HG02973 (cell line): ENCODE results near the gene FRAS1.
"Not testable (repeated sequence)": the region's sequence is repeated elsewhere in the genome, so short reads cannot be mapped to it uniquely, and the experiment has no call there.

Experiments used
- ATAC-seq: cut with Tn5 transposase; IDR thresholded peaks from one replicate; pipeline ENCODE4 v1.9.1; 2021; ENCODE audit warnings: moderate library complexity; ENCODE audit not compliant: unreplicated experiment

Gene FRAS1

DNA sequence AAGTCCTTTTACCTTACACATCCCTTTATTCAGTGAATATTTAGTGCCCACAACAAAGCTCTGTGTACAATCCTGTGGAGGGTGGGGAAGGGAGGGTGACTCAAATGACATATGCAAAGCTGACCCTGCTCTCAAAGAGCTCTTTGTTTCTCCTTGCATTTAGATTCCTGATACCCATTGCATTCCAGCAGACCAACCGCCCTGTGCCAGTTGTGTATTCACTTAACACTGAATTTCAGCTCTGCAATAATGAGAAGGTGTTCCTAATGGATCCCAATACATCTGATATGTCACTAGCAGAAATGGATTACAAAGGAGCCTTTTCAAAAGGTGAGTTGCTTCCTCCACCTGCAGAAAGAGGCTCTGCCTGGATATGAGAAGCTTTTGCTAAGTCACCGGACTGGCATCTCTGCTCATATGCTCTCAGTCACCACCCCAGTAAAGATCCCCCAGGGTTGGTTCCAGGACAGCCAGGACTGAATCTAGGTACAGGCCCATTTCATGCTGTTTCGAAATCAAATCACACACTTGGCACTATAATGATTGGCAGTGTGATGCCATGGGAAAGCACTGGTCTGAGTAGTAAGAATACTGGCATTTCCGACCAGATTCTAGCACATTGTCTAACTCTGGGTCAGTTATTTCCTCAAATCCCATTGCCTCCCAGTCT is 477.3 kb downstream of the FRAS1 start:
- no peak for ATAC-seq

DNA sequence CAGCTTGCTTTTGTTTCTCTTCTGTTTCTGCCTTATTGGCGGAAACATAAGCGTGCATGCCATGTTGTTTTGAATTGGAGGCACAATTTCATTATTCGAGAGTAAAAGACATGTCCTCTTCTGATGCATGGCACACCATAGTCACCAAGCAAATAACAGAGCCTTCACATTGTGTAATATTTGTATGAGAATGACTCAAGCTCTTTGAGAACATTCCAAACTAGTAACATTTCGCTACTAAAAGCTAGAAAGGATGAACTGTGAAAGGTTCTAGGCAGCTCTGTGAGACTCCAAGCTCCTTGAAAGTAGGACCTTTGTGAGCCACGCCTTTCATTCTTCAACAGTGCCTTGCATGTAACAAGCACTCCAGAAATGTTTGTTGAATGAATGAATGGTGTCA is 485.2 kb downstream of the FRAS1 start:
- ATAC-seq: no peak

DNA sequence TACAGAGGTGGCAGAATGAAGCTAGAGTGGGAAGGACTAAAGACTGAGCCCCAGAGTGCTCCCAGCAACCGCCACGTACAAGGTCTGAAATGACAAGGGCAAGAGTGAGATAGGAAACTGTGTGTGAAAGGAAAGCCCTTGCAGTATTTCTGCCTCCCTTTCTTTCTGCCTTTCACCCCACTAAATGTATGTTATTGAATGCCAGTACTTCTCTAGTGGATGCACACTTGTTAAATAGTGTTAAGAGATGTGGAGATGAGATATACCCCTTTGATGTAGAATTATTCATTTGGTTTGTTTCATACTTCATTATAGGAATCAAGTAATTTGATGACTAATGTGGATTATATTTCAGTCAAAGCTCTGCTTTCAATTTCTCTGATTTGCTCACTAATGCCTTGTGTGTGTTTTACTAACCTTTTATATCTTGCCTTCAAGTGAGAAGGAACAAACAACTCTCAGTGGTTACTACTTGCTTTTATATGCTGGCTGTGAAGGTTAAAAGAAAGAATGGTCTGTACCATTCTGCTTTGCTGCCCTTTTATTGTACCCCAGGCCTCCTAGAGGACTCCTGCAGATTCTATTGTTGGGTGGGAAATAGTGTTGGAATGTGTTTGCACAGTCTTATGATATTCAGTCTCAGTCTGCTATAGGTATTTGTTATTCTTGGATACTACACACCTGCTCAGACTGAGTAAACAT is 486.5 kb downstream of the FRAS1 start:
- ATAC-seq: no peak

DNA sequence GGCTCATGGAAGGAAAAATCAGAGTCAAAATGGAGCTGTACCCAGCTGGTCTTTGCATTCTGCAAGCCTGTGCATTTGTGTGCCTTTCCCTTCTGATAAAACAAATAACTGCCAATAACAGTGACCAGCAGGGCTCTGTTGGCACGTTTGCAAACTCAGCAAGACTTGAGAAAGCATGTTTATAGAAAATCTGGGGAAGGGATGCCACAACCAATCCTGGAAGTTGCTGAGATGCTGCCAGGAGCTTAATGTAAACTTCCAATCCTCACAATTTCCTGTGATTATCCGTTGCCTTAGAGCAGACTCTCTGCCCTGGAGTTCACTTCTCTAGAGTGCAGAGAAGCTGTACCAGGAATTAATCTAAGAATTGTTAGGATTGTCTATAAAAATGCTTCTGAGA is 487.6 kb downstream of the FRAS1 start:
- ATAC-seq: no peak

DNA sequence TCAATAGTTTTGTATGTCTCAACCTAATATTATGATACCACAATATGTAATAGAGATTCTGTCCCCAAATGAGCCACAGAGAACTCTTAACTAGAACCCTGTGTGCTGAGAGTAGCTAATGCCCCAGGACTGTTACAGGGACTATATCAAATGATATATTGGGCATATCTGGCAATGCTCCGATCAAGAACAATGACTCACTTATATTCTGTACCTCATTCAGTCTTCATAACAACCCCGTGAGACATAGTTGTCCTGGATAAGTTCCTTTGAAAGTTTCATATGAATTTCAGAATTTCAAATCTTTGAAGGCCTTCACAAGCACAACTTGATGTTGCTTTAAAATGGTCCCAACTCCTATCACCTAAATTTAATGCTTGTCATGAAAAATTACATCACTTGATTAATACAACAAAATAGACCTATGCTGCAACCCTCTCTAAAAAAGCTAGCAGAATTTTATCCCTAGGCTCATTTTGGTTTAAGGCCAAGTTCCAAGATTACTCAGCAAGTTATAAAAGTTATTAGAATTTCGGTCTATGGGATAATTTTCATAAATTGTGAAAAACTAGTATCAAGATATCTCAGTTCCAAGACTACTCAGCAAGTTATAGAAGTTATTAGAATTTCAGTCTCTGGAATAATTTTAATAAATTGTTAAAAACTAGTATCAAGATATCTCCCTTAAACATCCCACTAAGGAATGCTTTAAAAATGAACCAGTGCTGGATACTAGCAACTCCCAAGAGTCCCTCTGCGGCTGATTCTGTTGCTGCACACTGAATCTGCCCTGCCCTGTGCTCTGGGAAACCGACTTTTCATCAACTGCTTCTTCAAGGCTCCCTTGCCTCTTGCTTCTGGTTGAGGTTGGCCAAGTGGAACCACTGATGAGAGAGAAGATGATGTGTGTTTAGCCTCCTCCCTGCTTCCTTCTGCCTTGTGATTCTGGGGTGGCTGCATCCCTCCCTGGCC is 488.4 kb downstream of the FRAS1 start:
- no peak for ATAC-seq

DNA sequence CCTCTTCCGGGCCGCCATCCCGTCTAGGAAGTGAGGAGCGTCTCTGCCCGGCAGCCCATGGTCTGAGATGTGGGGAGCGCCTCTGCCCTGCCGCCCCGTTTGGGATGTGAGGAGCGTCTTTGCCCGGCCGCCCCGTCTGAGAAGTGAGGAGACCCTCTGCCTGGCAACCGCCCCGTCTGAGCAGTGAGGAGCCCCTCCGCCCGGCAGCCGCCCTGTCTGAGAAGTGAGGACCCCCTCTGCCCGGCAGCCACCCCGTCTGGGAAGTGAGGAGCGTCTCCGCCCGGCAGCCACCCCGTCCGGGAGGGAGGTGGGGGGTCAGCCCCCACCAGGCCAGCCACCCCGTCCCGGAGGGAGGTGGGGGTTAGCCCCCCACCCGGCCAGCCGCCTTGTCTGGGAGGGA is 490.8 kb downstream of the FRAS1 start:
- not testable (repeated sequence) for ATAC-seq

DNA sequence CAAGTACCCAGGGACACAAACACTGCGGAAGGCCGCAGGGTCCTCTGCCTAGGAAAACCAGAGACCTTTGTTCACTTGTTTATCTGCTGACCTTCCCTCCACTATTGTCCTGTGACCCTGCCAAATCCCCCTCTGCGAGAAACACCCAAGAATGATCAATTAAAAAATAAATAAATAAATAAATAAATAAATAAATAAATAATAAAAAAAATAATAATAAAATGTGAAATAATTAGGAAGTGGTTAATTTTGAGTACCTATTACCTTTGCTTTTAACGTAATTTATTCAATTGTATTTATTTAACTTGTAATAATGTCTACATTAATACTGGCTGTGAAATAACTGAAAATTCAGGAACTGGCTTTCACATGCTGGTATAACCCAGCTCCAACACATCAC is 491.8 kb downstream of the FRAS1 start:
- not testable (repeated sequence) for ATAC-seq

DNA sequence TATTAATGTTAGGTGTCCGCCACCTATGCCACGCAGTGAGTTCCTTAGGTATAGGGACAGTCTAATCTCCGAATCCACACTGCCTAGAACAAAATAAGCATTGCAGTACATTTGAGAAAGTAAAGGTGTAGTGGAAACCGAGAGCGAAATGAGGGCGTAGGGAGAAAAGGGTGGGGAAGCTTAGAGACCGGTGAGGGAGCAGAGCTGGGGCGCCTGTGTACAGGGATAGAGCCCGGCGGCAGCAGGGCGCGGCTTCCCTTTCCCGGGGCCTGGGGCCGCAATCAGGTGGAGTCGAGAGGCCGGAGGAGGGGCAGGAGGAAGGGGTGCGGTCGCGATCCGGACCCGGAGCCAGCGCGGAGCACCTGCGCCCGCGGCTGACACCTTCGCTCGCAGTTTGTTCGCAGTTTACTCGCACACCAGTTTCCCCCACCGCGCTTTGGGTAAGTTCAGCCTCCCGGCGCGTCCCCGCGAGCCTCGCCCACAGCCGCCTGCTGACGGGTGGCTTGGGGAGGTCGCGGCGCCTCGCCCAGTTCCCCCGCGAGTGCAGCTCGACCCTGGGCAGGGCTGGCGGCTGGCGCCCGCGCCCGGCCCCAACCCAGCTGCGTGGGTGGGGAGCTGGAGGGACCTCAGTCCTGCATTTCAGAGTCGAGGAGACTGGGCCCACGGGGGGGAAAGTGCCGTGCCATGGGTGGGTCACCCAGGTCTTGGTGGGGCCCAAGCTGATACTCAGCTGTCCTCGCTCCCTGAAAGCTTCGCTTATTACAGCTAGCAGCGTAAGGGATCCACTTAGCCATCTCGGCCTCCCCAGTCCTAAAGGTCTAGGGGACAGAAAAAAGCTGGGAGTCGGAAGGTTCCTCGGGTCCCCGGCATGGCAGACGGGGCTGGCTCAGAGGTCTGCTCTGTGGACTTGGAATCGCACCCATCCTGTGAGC is 494.6 kb downstream of the FRAS1 start, which contains the start of gene ANXA3:
Gene ANXA3 (plus strand): TSS at position 351 of the 932 bp plus-strand sequence. CDS start 2,704 bp downstream, outside the sequence.
- ATAC-seq: no peak

DNA sequence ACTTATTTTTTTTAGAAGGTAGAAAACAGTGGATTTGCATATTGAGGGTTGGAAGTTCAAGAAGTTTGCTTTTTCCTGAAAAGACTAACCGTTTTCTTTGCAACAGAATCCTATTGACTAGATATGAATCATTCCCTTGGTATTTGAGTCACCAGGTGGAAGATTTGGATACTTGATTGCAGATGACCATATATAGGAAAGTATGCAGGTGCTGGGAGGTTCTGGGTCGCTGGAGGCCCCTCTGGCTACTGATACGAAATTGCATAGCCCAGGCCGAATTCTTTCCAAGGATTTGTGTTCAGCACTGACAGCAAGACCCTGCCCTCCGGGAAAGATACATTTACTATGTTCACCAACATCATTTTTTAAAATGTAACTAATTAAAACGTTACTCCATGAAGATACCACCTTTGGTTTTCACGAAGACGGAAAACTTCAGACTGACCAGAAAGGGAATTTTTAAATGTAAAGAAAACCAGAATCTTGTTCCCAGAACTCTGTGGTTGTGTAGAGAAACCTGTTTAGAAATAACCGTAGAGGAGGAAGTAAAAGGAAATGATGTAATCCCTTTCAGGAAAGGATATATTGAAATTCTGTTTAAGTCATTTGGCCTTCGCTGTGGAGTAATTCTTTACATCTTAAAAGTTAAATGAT is 495.4 kb downstream of the FRAS1 start:
- ATAC-seq: no peak

DNA sequence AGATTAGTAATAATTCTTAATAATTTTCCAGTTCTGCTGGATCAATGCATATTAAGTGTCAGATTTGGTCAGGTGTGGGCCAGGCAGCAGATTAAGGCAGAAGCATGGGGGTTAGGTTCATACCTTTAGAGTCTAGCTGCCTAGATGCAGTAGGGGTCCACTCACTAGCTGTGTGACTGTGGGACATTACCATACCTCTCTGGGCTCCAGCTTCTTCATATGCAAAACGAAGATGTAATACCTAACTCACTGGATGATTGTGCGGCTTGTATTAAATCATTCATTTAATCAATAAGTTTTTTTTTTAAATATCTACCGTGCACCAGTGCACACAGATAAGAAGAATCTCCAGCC is 495.9 kb downstream of the FRAS1 start:
- ATAC-seq: no peak

DNA sequence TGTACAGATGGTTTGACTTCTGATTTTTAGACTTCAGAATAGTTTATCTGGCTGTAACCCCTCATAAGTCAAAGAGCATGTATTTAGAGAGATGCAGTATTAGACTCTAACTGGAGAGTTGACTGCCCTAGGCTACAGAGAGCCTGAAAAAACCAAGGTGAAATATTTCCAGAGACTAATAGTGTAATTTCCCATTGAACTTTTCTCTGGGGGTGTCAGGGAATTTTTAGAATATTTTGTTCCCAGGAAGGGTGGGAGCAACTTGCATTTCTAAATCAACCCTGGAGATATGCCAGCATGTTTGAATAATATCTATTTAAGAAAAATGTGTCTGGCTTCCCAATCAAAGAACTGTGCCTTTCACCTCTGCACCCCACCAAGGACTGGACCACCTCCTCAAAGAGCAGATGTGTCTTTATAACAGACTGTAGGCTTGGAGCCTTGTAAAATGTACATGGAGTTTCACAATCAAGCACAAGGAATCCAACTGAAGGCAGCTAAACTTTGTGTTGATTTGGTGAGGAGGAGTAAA is 496.5 kb downstream of the FRAS1 start:
- ATAC-seq: no peak

DNA sequence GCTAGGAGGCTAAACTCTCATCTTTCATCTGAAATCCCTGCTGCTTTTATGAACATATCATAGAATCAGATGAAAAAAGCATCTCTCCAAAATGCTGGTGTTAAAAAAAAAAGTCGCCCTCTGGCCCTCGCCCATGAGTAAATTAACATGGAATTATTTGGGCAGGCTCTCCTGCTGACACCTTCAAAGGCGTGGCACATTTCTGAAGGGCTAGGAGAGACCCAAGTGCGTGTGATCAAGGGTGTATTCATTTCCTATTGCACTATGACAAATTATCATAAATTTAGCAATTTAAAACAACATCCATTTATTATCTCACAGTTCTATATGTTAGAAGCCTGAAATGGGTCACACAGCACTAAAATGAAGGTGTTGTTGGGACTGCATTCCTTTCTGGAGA is 499.5 kb downstream of the FRAS1 start:
- ATAC-seq: no peak

DNA sequence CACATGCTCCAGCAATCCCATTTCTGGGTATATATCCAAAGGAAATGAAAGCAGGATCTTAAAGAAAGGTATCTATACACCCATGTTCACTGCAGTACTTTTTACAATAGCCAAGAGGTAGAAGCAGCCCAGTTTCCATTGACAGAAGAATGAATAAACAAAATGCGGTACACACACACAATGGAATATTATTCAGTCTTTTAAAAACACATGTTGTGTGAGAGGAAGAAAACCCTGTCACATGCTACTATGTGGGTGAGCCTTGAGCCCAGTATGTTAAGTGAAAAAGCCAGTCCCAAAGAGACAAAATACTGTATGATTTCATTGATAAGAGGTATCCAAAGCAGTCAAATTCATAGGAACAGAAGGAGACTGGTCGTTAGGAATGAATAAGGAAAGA is 500.7 kb downstream of the FRAS1 start:
- no peak for ATAC-seq

DNA sequence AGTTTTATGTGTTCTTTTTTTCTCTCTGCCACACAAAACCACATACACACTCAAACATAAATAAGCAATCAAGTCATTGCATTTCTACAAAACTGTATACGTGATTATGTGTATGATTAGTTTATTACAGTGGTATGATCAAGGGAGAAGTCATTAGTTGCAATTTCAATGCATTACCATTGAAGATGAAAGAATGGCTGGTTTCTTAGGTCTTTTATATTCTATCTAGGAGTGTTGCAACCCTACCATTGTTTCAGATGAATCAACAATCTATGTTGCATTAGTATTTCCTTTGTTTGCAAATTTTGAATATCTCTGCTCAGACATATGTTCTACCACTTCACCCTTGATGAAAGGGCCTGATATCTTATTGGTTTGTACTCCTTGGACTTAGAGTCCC is 501.3 kb downstream of the FRAS1 start:
- ATAC-seq: no peak

DNA sequence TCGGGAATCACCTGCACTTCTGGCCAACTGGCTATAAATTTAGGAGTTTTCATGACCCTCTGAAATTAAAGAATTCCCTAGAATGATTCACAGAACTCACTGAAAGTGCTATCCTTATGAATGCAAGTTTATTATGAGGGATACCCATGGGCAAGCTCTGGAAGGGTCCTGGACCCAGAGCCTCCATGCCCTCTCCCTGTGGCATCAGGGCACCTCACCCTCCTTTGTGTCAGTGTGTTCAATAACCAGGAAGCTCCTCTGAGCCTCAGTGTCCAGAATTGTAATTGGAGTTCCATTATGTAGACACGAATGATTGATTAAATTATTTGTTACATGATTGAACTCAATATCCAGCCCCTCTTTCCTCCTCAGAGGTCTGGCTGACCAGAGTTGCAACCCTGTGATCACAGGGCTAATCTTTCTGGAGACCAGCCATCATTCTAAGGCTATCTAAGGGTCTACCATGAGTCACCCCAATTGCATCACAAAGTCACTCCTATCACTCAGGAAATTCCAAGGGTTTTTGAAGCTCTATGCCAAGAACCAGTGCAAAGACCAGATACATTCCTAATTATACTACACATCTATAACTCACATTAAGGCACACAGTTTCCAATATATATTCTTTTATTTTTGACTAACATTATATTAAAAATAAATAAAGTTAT is 503.3 kb downstream of the FRAS1 start:
- no peak for ATAC-seq

DNA sequence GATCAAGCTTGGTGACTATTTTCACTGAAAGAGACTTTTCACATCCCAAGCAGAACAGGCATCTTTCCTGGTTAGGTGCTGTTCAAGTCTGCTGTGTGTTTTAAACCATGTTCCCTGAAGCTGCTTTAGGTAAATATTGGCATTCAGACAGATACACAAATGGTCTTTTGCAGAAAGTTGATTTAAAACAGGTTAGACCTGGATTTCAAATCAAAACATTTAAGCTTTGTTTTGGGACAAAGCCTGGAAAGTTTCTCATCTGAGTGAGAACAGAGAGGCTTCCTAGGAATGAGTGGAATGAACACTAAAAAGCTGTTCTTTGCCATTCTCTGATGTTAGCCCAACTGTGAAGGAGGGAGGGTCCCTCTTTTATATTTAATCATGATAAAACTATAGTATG is 504.6 kb downstream of the FRAS1 start:
- ATAC-seq: no peak

DNA sequence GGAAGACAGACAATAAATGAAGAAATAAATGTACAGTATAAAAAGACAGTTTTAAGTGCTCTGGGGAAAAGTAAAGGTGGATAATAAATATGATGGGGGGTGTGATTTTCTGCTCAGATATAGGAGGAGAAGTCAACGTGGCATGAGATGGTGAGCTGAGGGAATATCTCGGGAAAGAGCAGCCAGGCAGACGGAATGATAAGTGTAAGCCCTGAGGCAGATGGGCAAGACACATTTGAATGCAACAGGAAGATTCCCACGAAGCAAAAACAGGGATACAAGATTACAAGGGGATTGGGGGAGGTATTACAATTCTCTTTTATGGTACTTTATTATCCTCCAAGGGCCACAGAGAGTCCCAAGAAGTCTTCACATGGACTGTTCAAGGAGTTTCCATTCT is 505.6 kb downstream of the FRAS1 start:
- ATAC-seq: no peak

DNA sequence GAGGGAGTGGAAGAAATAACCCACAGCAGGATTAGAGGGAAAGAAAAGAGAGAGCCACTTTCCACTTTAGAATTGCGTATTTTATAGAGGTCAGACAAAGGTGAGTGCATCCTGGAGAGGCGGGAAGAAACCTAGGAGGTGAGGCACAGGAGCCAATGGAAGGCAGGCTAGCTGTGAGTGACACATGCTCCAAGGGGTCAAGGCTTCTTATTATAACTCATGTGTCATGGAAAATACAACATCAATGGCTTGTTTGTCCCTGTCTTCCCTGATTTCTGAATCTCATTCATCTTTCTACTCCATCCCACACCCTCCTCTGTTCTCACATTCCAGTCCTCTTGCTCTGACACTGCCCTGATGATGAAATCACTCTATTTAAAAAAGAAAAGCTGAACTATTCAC is 508.8 kb downstream of the FRAS1 start:
- no peak for ATAC-seq

DNA sequence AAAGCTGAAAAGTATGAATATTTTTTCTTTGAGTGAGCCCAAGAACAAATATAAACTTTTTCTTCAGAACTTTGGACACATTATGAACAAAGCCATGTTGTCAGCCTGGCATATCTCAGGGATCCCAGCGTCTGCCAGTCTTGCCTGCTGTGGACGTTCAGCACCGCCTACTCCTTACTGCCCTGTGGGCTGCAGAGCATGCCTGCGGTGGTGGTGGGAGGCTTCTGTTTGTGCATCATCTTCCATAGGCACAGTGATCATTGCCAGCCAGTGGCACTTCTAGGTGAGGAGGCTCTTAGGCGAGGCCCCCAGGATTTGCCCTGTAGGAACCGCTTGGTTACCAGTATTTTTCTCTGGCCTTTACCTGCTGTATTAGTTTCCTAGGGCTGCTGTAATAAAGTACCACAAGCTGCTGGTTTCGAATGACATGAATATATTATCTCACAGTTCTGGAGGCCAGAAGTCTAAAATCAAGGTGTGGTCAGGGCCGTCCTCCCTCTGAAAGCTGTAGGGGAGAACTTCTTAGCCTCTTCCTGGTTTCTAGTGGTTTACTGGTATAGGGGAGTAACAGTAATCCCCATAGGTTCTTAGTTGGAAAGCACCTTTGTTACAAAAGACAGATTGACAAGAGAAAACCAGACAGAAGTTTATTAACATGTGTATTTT is 509.8 kb downstream of the FRAS1 start:
- no peak for ATAC-seq
